ENCODE results near the gene ZNF273.
"Not testable (repeated sequence)": the region's sequence is repeated elsewhere in the genome, so short reads cannot be mapped to it uniquely, and the experiment has no call there.

GRCh38 chr7:64890273-64890672, 12.8 kb upstream of the ZNF273 start:
- TF ChIP-seq CTCF (optimal IDR thresholded peaks at IDR 0.05 in 1 of 3, IDR thresholded peaks at IDR 0.05 in 1 of 3, conservative IDR thresholded peaks at IDR 0.05 in 1 of 3; ENCODE audit: extremely low read depth in 1 of 3, insufficient read depth in 2 of 3, low read length in 3 of 3); EZH2 (IDR thresholded peaks at IDR 0.05; ENCODE audit: low read length): not testable (repeated sequence)
